Breast epithelium (tissue), 4 donors: ENCODE results near the gene KIF22. TPM values are rescaled to one million over a fixed set of nuclear protein-coding genes. Genes with fewer than 3 reads are reported as not detected.
"Not testable (repeated sequence)": the region's sequence is repeated elsewhere in the genome, so short reads cannot be mapped to it uniquely, and the experiment has no call there.

Experiments
- DNase-seq, 2 donors: peaks; one replicate each; pipeline ENCODE4 v3.0.0-alpha.2; 2019; ENCODE audit warnings: low spot score in 2 of 2
- H3K27ac ChIP-seq, 2 donors: fragments of 200-600 bp; sonication (generic) in 1 of 2; one replicate each; pipeline ENCODE4 v1.5.1; 2016 to 2019; ENCODE audit warnings: mild to moderate bottlenecking in 1 of 2
- H3K27me3 ChIP-seq, 2 donors: fragments of 200-600 bp; sonication (generic) in 1 of 2; one replicate each; pipeline versions ENCODE4 v1.5.1 to v1.6.0; 2017 to 2019; ENCODE audit warnings: control low read depth in 1 of 2, mild to moderate bottlenecking in 1 of 2
- H3K36me3 ChIP-seq: fragments of 200-600 bp; one replicate; pipeline ENCODE4 v1.5.1; 2019
- H3K4me1 ChIP-seq, 2 donors: fragments of 200-600 bp; sonication (generic); one replicate each; pipeline ENCODE4 v1.5.1; 2016 to 2019; ENCODE audit warnings: control low read depth in 1 of 2
- H3K4me3 ChIP-seq, 3 donors: fragments of 200-600 bp; sonication (generic); 1 replicate in 2 of 3; 2 replicates in 1 of 3; pipeline ENCODE4 v1.5.1; 2016 to 2019; ENCODE audit warnings: mild to moderate bottlenecking in 3 of 3, moderate library complexity in 2 of 3
- H3K9me3 ChIP-seq, 2 donors: fragments of 200-600 bp; sonication (generic) in 1 of 2; one replicate each; pipeline ENCODE4 v1.5.1; 2016 to 2019; ENCODE audit warnings: control low read depth in 1 of 2
- POLR2A ChIP-seq: fragments of 450-650 bp; IDR thresholded peaks from one replicate; pipeline ENCODE4 v1.6.1; 2016; ENCODE audit warnings: antibody characterized with exemption, mild to moderate bottlenecking, moderate library complexity
- POLR2AphosphoS5 ChIP-seq, 3 donors: sonication (generic); formaldehyde crosslinking; IDR thresholded peaks; one replicate each; pipeline ENCODE4 v1.6.1; 2017; ENCODE audit warnings: antibody characterized with exemption in 3 of 3
- intact Hi-C: fragments of 100-400 bp; cut with DNase I; formaldehyde crosslinking; loops from one replicate; pipeline ENCODE4 v1.15.1; 2023; ENCODE audit warnings: low total_unique reads
- total RNA-seq, 3 donors: library from RNA; depleted of rRNA; stranded (reverse); fragments of >200 nt; gene quantifications; one replicate each; pipeline ENCODE4 v1.1.0, GENCODE V29; 2016
- TF ChIP-seq, protein P1 (sequence below), 3 donors: fragments of 450-650 bp; IDR thresholded peaks; one replicate each; pipeline ENCODE4 v1.5.1; 2016 to 2017; ENCODE audit warnings: antibody characterized with exemption in 3 of 3, mild to moderate bottlenecking in 3 of 3, moderate library complexity in 3 of 3

The KIF22 gene
- total RNA-seq, 3 donors from 2014 or later, result 16.3 to 50.2 (median 22.3) TPM

DNA sequence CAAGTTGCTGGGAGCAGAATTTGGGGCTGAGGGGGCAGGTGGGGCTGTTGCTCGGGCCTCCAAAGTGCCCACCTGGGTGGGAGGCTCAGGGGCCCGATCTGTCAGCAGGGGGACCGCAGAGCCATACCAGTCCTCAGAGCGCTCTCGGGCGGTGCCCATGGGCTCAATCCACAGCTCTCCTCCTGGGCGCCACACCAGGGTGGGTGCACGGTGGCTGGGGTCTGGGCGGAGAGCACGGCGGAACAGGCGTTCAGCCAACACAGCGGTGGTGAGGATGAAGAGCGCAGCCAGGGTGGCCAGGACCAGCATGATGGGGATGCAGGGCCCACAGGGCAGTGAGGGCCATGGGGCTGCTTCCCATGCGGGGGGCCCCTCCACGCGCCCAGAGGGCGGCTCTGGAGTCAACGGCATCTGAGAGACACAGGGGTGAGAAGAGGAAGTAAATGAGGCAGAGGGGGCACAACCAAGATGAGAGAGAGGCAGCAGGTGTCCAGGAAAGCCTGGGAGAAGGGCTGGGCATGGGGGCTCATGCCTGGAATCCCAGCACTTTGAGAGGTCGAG, 45.9 kb upstream of the KIF22 start:
- TF ChIP-seq POLR2AphosphoS5 (IDR thresholded peaks at IDR 0.05) (no peak), POLR2A (no peak)
- TF ChIP-seq, protein P1, sequence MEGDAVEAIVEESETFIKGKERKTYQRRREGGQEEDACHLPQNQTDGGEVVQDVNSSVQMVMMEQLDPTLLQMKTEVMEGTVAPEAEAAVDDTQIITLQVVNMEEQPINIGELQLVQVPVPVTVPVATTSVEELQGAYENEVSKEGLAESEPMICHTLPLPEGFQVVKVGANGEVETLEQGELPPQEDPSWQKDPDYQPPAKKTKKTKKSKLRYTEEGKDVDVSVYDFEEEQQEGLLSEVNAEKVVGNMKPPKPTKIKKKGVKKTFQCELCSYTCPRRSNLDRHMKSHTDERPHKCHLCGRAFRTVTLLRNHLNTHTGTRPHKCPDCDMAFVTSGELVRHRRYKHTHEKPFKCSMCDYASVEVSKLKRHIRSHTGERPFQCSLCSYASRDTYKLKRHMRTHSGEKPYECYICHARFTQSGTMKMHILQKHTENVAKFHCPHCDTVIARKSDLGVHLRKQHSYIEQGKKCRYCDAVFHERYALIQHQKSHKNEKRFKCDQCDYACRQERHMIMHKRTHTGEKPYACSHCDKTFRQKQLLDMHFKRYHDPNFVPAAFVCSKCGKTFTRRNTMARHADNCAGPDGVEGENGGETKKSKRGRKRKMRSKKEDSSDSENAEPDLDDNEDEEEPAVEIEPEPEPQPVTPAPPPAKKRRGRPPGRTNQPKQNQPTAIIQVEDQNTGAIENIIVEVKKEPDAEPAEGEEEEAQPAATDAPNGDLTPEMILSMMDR (IDR thresholded peaks at IDR 0.05), result no peak
- no peaks in the 10 kb centered on the region for H3K36me3 ChIP-seq
- intact Hi-C loops, result no loop called here
- H3K27me3 ChIP-seq, result no peaks in the 10 kb centered on the region
- peak overlapping the region in 1 of 2 donors; percentile 12 for H3K27ac ChIP-seq
- H3K4me1 ChIP-seq, result no peaks in the 10 kb centered on the region
- H3K4me3 ChIP-seq, result peak overlapping the region; percentile 30 to 45 (median 37)
- DNase-seq, result no peak
- no peaks in the 10 kb centered on the region for H3K9me3 ChIP-seq

DNA sequence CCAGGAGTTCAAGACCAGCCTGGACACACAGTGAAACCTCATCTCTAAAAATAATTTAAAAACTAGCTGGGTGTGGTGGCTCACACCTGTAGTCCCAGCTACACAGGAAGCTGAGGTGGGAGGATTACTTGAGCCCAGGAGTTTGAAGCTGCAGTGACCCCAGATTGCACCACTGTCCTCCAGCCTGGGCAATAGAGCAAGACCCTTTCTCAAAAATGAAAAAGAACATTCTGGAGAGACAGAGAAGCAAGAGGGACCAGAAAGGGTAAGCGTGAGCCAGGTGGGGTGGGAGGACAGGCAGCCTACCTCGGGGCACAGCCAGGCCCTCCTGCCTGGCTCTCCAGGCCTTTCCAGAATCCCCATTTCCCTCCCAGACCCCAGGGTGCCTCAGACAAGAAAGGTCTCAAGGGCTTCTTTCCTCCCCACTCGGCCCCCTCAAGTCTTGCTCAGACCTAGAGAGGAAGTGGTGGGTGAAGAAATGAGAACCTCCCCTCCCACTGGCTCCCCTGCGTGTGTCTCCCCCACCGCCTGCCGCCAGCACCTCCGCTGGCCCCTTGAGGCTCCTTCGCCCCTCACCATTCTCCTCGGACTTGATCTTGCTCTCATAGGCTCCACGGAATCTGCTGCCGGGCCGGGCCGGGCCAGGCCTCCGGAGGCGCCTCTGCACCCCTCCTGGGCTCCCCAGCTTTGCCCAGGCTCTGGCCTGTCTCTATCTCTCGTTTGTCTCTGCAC, 45.3 kb upstream of the KIF22 start:
- TF ChIP-seq, protein P1 (IDR thresholded peaks at IDR 0.05), result no peak
- no peak for TF ChIP-seq POLR2AphosphoS5 (IDR thresholded peaks at IDR 0.05)
- no peak for TF ChIP-seq POLR2A
- intact Hi-C loops, result no loop called here
- H3K27me3 ChIP-seq, result no peaks in the 10 kb centered on the region
- peak overlapping the region; percentile 30 to 45 (median 37) for H3K4me3 ChIP-seq
- no peaks in the 10 kb centered on the region for H3K9me3 ChIP-seq
- H3K4me1 ChIP-seq, result no peaks in the 10 kb centered on the region
- DNase-seq, result no peak
- H3K36me3 ChIP-seq, result no peaks in the 10 kb centered on the region
- H3K27ac ChIP-seq, result peak overlapping the region; percentile 12 to 21

DNA sequence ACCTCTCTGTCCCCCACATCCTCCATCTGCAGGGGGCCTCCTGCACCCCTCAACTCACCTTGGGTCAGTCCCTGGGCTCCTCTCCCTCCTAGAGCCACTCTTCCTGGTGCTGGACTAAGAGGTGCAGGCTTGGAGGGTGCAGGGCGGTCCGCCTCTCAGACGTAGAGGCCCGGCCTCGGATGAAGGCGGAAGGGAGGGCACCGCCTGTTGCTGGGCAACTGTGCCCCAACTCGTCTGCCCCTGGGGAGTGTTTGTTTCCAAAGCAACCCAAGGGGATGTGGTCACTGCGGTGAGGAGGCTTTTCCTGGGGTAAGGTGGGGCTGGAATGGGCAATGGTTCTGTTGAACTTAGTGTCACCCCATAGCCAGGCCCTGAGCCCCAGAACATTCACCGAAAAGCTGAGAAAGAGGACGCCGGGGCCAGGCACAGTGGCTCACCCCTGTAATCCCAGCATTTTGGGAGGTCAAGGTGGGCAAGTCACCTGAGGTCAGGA, 44.7 kb upstream of the KIF22 start, which contains the start of gene C16orf54:
Gene C16orf54 (minus strand): TSS at position 138 of the 493 bp plus-strand sequence. CDS start 1,039 bp downstream, outside the sequence.
- TF ChIP-seq POLR2A (no peak), POLR2AphosphoS5 (IDR thresholded peaks at IDR 0.05) (no peak)
- TF ChIP-seq, protein P1 (IDR thresholded peaks at IDR 0.05), result no peak
- DNase-seq, result peak in 1 of 2 donors; percentile 37
- peak within 1 kb of the TSS; percentile 12 to 21 for H3K27ac ChIP-seq
- no peaks in the 10 kb centered on the region for H3K36me3 ChIP-seq
- no peaks in the 10 kb centered on the region for H3K9me3 ChIP-seq
- intact Hi-C loops, result no loop called here
- no peaks in the 10 kb centered on the region for H3K27me3 ChIP-seq
- H3K4me3 ChIP-seq, result peak within 1 kb of the TSS; percentile 30 to 45 (median 37)
- no peaks in the 10 kb centered on the region for H3K4me1 ChIP-seq

DNA sequence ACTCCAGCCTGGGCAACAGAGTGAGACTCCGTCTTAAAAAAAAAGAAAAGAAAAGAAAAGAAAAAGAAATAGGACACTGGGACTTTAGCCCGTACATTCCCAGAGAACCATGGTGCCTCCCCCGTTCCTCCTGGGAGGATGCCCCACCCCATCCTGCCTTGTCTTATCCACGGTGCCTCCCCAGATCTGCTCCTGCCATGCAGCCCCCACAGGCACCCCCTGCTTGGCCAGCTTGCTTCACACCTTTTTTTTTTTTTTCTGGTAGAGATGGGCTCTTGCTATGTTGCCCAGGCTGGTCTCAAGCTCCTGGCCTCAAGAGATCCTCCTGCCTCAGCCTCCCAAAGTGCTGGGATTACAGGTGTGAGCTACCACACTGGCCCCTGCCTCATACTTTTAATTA, 44.0 kb upstream of the KIF22 start:
- intact Hi-C loops, H3K27me3 ChIP-seq, H3K27ac ChIP-seq, H3K36me3 ChIP-seq, H3K9me3 ChIP-seq, DNase-seq, H3K4me3 ChIP-seq, H3K4me1 ChIP-seq: not testable (repeated sequence)

DNA sequence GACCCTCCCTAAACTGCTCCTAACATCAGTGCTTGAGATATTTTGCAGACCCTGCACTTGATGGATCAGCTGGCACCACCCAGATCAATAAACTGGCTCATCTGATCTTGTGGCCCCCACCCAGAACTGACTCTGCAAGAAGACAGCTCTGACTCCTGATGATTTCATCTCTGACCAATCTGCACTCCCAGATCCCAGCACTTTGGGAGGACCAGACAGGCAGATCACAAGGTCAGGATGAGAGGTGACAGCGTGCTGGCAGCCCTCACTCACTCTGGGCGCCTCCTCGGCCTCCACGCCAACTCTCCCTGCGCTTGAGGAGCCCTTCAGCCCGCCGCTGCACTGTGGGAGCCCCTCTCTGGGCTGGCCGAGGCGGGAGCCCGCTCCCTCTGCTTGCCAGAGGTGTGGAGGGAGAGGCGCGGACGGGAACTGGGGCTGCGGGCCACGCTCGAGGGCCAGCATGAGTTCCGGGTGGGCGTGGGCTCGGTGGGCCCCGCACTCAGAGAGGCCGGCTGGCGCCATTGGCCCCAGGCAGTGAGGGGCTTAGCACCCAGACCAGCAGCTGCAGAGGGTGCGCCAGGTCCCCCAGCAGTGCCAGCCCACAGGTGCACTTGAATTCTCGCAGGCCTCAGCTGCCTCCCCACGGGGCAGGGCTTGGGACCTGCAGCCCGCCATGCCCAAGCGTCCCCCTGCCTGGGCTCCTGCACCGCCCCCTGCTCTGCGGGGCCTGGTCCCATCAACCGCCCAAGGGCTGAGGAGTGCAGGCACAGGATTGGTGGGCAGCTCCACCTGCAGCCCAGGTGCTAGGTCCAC, 42.4 kb upstream of the KIF22 start:
- intact Hi-C loops, result no loop called here
- no peak overlapping the region for H3K27ac ChIP-seq
- DNase-seq, result no peak

DNA sequence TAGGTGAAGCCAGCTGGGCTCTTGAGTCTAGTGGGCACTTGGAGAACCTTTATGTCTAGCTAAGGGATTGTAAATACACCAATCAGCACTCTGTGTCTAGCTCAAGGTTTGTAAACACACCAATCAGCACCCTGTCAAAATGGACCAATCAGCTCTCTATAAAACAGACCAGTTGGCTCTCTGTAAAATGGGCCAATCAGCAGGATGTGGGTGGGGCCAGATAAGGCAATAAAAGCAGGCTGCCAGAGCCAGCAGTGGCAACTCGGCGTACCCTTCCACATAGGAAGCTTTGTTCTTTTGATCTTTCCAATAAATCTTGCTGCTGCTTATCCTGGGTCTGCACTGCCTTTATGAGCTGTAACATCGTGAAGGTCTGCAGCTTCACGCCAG, 41.8 kb upstream of the KIF22 start:
- H3K9me3 ChIP-seq, intact Hi-C loops, DNase-seq, H3K27me3 ChIP-seq, H3K4me3 ChIP-seq, H3K36me3 ChIP-seq, H3K4me1 ChIP-seq, H3K27ac ChIP-seq: not testable (repeated sequence)

More for the DNA sequence above, 42.4 kb upstream of the KIF22 start:
- Histone ChIP-seq H3K27me3 (no peaks in the 10 kb centered on the region), H3K9me3 (no peaks in the 10 kb centered on the region), H3K4me1 (no peaks in the 10 kb centered on the region), H3K4me3 (no peak overlapping the region), H3K36me3 (no peaks in the 10 kb centered on the region)
- TF ChIP-seq POLR2AphosphoS5 (IDR thresholded peaks at IDR 0.05), result no peak
